GF-D8 (cell line): Measurements from ENCODE around the gene GPR63.

Experiments used
- DNase-seq: peaks from one replicate; lab custom pipeline; 2025; lab: John Stamatoyannopoulos, UW

Gene GPR63

DNA sequence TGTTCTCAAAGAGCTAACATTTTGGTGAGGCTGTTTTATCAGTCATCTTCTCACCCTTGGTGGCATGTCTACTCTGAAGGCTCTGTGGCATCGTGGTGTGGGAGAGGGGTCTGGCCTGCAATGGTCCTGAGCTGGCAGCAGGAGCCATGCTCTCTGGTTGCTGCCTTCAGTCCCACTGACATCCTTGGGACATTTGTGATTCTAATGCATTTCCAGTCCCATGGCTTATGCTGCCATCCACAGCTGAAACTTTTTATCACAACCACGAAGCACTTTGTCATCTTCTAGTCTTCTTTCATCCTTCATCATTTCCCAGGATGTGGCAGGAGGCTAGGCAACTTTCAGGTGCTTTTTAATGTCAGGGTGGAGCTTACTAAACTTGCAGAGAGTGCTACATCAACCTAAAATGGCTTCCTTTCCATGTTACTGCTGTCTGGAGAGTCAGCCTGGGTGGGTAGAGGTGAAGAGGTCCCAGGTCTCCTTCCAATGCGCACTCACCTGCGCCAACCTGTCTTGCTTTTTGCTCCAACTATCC is 77.1 kb downstream of the GPR63 start:
- no peak for DNase-seq

GRCh38 chr6:96755096-96755495 is 82.2 kb downstream of the GPR63 start:
- DNase-seq = no peak

DNA sequence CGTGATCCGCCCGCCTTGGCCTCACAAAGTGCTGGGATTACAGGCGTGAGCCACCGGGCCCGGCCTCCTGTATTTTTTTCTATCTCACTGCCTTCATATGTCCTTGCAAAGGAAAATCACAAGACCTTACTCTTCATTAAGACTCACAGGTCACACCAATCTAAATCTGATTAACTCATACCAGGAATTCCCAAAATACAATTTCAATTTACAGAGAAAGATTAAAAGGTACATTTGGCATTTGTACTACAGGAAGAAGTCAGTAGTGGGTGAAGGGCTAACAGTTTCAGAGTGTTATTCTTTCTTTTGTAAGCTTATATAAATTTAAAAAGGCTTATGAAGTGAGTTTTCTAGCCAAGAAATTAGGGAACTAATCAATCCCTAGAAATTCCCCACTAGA is 87.4 kb downstream of the GPR63 start:
- DNase-seq = no peak
